Kidney (tissue), 14 donors: ENCODE data around the gene TMEM150B. TPM values are rescaled to one million over a fixed set of nuclear protein-coding genes. Genes with fewer than 3 reads are reported as not detected.

ENCODE experiments used
- DNase-seq, 5 donors: peaks; one replicate each; pipeline ENCODE4 v3.0.0-alpha.2; 2013 to 2020
- FAIRE-seq: peaks from 2 replicates; lab custom pipeline; 2012; peaks lifted over from hg19 to GRCh38; lab: Jason Lieb, UNC
- H3K27ac ChIP-seq, 2 donors: one replicate each; pipeline ENCODE4 v1.7.0; 2013; ENCODE audit warnings: low read depth in 2 of 2, low read length in 2 of 2, inconsistent platforms in 1 of 2
- H3K27me3 ChIP-seq: one replicate; pipeline ENCODE4 v1.7.1; 2013; ENCODE audit warnings: low read length, inconsistent platforms; ENCODE audit not compliant: control insufficient read depth, insufficient read depth
- H3K36me3 ChIP-seq, 3 donors: one replicate each; pipeline versions ENCODE4 v1.7.0 to v1.7.1; 2013; ENCODE audit warnings: low read length in 3 of 3, control low read depth in 1 of 3, inconsistent platforms in 1 of 3; ENCODE audit not compliant: insufficient read depth in 3 of 3, control insufficient read depth in 2 of 3
- H3K4me1 ChIP-seq, 3 donors: one replicate each; pipeline versions ENCODE4 v1.7.0 to v1.7.1; 2013; ENCODE audit warnings: low read length in 3 of 3, inconsistent platforms in 1 of 3, low read depth in 1 of 3; ENCODE audit not compliant: control insufficient read depth in 2 of 3, insufficient read depth in 2 of 3
- H3K4me3 ChIP-seq, 3 donors: one replicate each; pipeline versions ENCODE4 v1.7.0 to v1.8.1; 2013; ENCODE audit warnings: low read length in 3 of 3, control low read depth in 1 of 3, inconsistent platforms in 1 of 3
- H3K9ac ChIP-seq, 3 donors: one replicate each; pipeline versions ENCODE4 v1.7.0 to v1.7.1; 2013; ENCODE audit warnings: low read length in 3 of 3, control low read depth in 1 of 3, inconsistent platforms in 1 of 3
- H3K9me3 ChIP-seq, 3 donors: one replicate each; pipeline versions ENCODE4 v1.7.0 to v1.7.1; 2013; ENCODE audit warnings: low read length in 3 of 3, control low read depth in 1 of 3, inconsistent platforms in 1 of 3; ENCODE audit not compliant: control insufficient read depth in 2 of 3, insufficient read depth in 1 of 3
- CTCF ChIP-seq: IDR thresholded peaks from 3 replicates; pipeline ENCODE4 v1.5.1; 2012; ENCODE audit warnings: mild to moderate bottlenecking, moderate library complexity, borderline replicate concordance; ENCODE audit not compliant: insufficient read depth; ENCODE audit errors: extremely low read depth
- intact Hi-C: fragments of 100-400 bp; cut with DNase I; formaldehyde crosslinking; loops from one replicate; pipeline ENCODE4 v1.11.1; 2022
- polyA plus RNA-seq: library from polyadenylated mRNA; stranded (reverse); fragments of 350-450 nt; fragmentation: Illumina TruSeq; extraction: RNeasy Lipid Tissue Mini Kit (QIAGEN cat#74804); gene quantifications from one replicate; pipeline ENCODE4 v1.2.3, GENCODE V29; 2014; ENCODE audit warnings: low read depth, low replicate concordance; ENCODE audit not compliant: insufficient read depth
- total RNA-seq: library from RNA; stranded (reverse); fragmentation: NEBNext Ultra II Directional; extraction: Animal tissue kit (Norgen Biotek cat#: 25700); gene quantifications from one replicate; pipeline ENCODE4 v1.2.1, GENCODE V29; 2021
- donor health status: control.
- donor health status: control.
- donor health status: control.
- donor health status: control.
- donor health status: control.
- donor health status: DM: yes; HTN: yes; CAD: no.
- donor health status: Normal renal cell carcinoma (clear cell type).

TMEM150B gene
- total and polyA plus RNA-seq, 2 donors from 2014 or later, result 3.6 to 5.4 TPM

GRCh38 chr19:55311797-55312196, 13.3 kb downstream of the TMEM150B start:
- H3K36me3 ChIP-seq, result peaks cover 0 to 2% (median 0%) of the 10 kb centered on the region in 3 donors
- H3K27ac ChIP-seq, result no peak overlapping the region
- H3K4me3 ChIP-seq, result no peak overlapping the region
- no peak for DNase-seq
- intact Hi-C loops, result no loop called here
- no peak for FAIRE-seq
- peaks cover 0 to 8% (median 0%) of the 10 kb centered on the region in 3 donors for H3K9me3 ChIP-seq
- no peak overlapping the region for H3K9ac ChIP-seq
- no peaks in the 10 kb centered on the region for H3K27me3 ChIP-seq
- TF ChIP-seq CTCF, result no peak
- no peaks in the 10 kb centered on the region for H3K4me1 ChIP-seq

- no peak for DNase-seq
- Histone ChIP-seq H3K4me3 (no peak overlapping the region), H3K27me3 (no peaks in the 10 kb centered on the region), H3K9ac (no peak overlapping the region), H3K27ac (no peak overlapping the region), H3K9me3 (peaks cover 0 to 5% (median 0%) of the 10 kb centered on the region in 3 donors), H3K36me3 (peaks cover 0 to 2% (median 0%) of the 10 kb centered on the region in 3 donors), H3K4me1 (no peaks in the 10 kb centered on the region)
- no peak for FAIRE-seq
- TF ChIP-seq CTCF, result no peak
- intact Hi-C loops, result no loop called here
These were observed 13.7 kb downstream of the TMEM150B start for GRCh38 chr19:55311397-55311796.

- no peak for TF ChIP-seq CTCF
- intact Hi-C loops, result no loop called here
- no peak overlapping the region for H3K4me3 ChIP-seq
- FAIRE-seq (no peak), DNase-seq (no peak)
- no peaks in the 10 kb centered on the region for H3K4me1 ChIP-seq
- H3K9me3 ChIP-seq, result no peaks in the 10 kb centered on the region
- H3K9ac ChIP-seq, result no peak overlapping the region
- H3K27me3 ChIP-seq, result no peaks in the 10 kb centered on the region
- H3K27ac ChIP-seq, result no peak overlapping the region
- peaks cover 0 to 2% (median 0%) of the 10 kb centered on the region in 3 donors for H3K36me3 ChIP-seq
These were observed 14.6 kb downstream of the TMEM150B start for GRCh38 chr19:55310498-55310897.

- no peak for DNase-seq
- FAIRE-seq, result no peak
- Histone ChIP-seq H3K36me3 (peaks cover 0 to 2% (median 0%) of the 10 kb centered on the region in 3 donors), H3K9ac (no peak overlapping the region), H3K4me1 (no peaks in the 10 kb centered on the region), H3K27me3 (no peaks in the 10 kb centered on the region), H3K27ac (no peak overlapping the region), H3K9me3 (no peaks in the 10 kb centered on the region), H3K4me3 (no peak overlapping the region)
- TF ChIP-seq CTCF, result no peak
- intact Hi-C loops, result no loop called here
These were observed 15.7 kb downstream of the TMEM150B start for GRCh38 chr19:55309448-55309847.
